GM18498 (cell line): ENCODE measurements around the gene KDF1.

Experiments
- ATAC-seq: cut with Tn5 transposase; IDR thresholded peaks from one replicate; pipeline ENCODE4 v1.9.1; 2021; ENCODE audit warnings: mild to moderate bottlenecking, moderate library complexity; ENCODE audit not compliant: unreplicated experiment

Gene KDF1, protein sequence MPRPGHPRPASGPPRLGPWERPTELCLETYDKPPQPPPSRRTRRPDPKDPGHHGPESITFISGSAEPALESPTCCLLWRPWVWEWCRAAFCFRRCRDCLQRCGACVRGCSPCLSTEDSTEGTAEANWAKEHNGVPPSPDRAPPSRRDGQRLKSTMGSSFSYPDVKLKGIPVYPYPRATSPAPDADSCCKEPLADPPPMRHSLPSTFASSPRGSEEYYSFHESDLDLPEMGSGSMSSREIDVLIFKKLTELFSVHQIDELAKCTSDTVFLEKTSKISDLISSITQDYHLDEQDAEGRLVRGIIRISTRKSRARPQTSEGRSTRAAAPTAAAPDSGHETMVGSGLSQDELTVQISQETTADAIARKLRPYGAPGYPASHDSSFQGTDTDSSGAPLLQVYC

DNA sequence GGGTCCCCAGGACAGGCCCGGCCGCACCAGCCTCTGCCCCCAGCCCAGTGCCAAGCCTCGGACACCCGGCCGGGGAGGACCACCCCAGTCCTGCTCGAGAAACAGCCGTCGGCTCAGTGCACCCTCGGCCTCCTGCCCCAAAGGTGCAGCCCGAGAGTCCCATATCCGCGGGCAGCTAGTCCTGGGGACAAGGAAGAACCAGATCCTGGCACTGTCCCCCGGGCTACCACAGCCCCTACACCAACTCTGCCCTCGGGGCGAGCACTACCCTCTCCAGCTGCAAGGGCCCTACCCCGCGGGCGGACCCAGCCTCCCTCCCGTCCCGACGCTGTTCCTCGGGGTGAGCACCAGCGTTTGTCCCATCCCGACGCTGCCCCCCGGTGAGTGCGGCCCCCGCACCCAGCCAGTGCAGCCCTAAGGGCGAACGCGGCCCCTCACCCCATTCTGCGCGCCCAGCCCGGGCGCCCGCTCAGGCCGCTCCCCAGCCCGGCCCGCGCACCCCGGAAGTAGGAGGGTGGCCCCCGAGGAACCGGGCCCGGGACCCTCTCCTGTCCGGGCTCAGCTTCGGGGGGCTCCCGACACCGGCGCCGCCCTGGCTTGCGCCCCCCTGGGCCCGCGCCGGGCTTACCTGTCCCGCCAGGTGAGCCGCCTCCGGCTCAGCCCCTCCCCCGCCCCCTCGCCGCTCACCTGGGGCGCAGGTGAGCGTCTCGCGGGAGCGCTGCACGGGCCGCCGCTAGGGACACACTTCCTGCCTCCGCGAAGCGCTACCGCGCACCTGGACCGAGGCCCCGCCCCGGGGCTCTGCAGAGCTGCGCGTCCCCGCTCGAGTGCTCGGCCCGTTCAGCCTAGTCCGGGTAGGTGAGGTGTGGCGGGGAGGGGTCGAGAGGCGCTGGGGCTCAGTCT, at the start of gene KDF1:
TSS of gene KDF1 (minus strand) at position 747 of the 903 bp plus-strand sequence. CDS start 8,088 bp downstream, outside the sequence.
- ATAC-seq = no peak

DNA sequence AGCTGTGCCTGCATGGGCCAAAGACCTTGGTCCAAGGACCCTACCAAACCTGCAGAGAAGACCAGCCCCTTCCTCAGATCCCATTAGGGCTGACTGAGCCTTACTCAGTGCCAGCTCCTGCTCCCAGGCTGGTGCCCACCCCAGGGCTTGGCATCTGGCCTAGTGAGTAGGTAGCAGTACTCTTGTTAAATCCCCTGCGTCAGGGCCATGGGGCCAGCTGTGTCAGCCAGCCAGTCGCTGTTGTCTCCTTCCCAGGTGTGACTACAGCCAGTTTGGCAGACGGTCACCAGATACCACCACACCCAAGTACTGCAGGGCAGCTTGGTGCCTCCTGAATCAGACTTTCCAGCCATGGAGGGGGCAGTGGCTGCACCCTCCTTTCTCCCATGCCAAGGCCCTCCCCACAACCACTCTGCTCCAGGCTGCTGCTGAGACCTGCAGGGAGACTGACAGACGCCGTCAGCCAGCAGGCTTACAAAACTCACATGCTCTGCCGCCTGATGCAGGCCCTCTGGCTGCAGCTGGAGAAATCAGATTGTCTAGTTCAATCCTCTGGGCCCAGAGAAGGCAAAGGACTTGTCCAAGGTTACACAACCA, 49.4 kb upstream of the KDF1 start:
- no peak for ATAC-seq

DNA sequence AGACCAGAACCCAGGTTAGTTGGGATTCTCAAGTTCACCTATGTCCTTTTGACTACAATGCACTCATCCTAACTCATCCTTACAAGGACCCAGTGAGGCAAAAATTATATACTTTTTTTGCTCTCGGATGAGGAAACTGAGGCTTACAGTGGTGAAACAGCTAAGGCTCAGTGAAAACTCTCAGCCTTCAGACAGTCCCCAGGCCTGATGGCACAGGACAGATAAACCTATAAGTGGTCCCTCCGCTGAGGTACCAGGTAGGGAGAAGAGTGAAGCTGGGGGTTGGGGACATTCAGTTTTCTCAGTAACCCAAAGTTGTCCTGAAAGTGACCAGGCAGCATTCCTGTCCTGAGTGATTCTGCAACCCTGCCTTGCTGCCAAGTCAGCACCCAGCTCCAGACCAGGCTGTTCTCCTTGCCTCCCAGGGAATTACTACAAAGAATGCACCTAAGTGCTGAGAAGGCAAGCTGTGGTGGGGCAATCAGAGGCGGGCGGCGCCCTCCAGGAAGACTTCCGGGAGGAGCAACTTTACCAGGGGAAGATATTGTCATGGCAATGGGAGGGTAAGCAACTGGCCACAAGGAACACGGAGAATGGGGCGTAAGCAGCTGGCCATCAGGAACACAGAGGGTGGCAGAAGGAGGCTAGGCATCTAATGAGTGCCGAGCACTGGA, 47.8 kb upstream of the KDF1 start:
- ATAC-seq = no peak

DNA sequence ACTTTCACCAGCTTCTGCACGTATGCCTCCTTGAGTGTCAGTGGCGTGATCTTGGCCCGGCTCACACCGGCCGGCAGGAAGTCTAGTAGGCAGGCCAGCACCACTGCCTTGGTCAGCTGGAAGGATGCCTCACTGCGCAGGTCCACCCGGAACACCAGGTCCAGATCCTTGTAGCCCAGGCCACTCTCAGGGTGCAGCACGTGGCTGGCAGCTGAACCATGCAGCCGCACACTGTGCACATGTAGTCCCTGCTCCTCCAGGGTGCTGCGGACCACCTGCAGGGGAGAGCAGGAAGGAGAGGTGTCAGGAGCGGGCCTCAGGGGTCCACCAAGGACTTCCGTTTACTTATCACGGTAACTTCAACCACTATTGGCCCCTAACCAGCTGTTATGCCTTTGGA, 46.4 kb upstream of the KDF1 start:
- ATAC-seq = no peak

DNA sequence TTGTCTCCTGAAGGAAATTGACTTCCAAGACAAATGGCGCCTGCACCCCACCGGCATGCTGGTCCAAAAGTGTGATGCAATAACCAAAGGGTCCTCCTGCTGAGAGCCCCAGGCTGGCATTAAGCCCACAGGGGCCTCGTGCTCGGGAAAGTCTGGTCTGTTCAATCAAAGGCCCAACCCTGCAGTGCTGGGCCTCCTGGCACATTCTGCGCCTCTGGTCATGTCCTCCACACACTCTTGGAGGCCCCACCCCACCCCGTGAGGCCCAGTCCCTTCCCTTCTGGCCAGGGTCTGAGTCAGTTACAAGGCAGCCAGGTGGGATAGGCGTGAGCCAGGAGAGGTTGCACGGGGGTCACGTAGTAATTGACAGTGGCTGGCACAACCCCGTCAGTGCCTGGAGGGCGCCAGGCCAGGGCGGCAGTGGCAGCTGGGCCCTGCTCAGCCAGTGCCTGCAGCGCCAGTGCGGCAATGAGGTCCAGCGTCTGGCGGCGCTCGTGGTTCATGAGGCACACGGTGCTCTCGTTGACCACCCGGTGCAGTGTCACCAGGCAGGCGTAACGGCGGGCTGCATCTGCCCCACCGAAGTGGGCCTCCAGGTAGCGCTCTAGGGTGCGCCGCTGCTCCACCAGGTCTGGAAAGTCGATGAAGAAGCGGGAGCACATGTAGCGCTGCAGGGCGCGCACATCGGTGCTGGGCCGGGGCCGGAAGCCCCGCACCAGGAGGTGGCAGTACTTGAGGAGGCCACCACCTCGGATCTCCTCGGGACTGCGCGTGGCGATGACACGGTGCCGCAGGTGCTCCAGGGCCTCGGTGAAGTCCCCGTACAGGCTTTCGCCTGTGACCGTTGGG, 45.6 kb upstream of the KDF1 start:
- no peak for ATAC-seq

DNA sequence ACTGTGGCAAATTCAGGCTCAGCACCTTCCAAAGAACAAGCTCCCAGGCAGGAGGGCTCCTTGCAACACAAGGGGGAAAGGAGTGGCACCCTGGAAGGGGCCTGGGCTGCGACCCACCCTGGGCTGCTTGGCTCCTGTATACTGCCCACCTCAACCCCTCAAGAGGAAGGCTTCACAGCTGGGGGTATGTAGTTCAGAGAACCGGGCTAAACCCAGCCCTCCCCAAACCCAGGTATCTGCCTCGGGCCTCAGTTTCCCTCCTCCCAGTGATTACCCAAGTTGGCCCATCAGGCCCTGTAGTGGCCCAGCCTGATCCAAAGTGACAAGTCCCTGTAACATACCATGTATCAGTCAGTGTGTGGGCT, 44.9 kb upstream of the KDF1 start:
- no peak for ATAC-seq

DNA sequence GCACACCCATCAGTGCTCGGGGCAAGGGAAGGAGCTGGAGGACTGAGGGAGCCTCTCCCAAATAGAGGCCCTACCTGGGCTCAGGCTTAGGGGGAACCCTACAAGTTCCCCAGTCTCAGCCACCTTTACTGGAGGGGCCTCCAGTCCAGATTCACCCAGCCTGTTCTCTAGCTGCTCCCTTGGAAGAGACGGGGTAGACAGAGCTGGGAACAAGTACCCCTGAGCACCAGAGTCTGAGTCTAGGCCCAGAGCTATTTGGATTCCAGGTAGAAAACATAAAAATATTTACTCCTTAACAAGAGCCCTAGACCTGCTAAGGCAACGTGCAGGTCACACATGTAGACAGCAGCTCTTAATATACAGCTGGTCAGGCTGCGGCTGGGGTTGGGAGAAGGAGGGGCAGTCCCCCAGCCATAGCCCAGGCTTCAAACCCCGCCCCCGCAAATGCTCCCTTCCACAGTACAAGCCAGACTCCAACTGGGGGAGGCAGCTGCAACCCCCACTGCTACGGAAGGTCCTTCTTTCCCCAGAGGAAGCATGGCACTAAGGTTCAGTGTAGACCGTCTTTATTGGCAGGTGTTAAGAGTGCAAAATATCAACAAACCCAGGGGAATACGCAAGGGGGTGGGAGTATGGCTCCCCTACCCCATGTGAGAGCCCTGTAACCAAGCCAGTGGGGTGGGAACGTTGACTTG, 44.4 kb upstream of the KDF1 start:
- ATAC-seq = no peak

DNA sequence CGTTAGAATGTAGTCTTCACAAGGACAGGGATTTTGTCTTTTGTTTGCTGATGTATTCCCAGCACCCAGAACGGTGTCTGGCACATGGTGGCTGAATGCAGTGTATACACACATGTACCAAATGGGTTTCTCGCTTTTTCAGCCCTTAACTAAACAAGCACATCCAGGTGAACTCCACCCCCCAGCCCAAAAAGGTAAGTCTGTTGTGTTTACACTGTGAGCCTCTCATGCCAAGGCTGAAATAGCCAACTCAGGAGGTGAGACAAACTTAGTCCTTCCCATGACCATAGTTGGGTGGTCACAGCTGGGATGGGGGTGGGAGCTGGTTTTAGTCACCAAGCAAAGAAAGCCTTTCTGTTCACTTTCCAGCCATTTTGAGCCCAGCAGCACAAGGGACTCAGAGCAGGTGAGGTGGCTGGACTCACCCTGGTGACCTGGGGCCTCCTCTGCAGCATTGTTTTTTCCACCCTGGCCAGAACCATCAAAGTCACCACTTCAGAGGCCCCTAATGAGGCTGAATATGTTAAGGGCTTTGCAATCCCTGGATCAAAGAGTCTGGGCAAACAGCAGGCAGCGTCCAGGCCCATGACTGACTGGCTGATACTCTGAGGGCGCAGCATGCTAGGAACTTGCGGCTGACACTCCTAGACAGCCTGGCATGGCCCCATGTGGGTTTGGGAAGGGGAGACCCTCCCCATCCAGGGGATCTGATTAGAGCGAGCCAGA, 43.6 kb upstream of the KDF1 start:
- ATAC-seq = no peak

DNA sequence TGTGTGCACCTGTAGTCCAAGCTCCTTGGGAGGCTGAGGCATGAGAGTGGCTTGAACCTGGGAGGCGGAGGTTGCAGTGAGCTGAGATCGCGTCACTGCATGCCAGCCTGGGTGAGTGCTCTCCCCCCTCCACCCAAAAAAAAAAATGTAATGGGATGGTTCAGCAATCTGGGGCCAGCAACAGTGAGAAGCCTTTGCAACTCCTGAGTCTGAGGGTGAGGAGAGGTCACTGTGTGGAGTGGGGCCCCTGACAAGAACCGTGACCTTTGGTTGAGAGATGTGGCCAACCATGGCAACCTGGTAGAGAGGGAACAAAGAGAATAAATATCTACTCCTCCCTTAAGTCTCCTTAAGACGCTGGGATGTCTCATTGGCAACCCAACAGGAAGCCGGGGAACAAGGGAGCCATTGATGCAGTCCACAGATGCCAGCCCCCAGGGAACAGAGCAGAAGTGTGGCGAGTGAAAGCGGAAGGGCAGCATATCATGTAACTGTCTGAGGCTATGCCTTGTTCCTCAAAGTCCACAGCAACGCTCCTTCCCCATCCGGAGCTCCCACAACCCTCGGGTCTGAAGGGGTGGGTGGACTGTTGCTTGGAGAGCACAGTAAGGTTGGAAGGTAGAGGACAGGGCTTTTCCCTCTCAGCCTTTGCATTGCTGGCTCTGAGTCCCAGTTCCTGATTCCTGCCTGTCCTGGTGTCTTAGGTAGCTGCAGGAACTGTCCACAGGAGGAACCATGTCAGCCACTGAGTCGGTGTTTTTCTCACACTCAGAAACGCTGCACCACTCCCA, 41.5 kb upstream of the KDF1 start:
- ATAC-seq = no peak

DNA sequence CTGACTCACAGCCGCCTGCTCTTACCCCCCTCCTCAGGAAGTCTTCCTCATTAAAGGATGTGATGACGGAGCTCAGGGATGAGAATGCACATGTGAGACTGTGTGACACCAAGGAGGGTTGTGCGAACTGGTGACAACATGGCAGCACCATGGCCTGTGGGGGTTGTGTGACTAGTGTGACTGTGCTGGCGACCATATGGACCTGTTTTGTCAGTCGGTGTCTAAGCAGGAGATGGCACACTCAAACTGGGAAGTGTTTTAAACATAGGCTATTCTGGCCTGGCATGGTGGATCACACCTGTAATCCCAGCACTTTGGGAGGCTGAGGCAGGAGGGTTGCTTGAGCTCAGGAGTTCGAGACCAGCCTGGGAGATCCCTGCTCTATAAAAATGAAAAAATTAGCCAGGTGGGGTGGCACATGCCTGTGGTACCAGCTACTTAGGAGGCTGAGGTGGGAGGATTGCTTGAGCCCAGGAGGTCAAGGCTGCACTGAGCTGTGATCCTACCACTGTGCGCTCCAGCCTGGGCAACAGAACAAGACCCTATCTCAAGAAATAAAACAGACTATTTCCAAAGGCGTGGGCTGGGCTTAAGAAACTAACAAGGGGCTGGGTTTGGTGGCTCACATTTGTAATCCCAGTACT, 40.7 kb upstream of the KDF1 start:
- no peak for ATAC-seq

DNA sequence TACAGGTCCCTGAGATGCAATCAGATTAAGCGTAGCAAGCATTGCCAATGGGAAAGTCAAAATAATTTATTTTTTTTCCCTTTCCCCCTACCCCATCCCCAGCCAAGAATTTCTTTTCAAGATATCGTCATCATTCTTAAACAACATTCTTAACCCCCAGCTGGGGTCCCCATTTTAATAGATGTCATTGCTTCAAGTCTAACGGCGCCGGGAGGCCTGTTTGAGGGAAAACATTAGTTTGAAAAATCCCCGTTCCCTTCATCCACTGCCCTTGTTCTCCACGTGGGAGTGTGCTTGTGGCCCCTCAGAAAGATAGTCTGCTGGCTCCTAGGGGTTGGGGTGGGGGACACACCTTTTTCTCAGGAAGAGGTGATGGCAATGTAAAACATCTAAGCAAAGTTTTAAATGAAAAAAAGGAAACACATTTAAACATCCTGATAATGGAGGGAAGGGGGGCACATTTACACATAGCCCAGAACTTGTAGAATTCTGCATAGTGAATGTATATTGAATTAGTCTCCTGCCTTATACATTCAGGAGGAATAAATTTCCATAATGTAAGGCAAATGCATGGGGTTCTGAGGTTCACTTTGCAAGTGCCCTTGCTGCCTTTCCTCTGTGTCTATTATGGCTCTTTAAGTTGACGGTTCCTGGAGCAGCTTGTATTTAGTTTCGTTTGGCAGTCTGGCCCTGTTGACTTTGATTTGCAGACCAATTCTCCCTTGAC, 40.0 kb upstream of the KDF1 start:
- no peak for ATAC-seq

DNA sequence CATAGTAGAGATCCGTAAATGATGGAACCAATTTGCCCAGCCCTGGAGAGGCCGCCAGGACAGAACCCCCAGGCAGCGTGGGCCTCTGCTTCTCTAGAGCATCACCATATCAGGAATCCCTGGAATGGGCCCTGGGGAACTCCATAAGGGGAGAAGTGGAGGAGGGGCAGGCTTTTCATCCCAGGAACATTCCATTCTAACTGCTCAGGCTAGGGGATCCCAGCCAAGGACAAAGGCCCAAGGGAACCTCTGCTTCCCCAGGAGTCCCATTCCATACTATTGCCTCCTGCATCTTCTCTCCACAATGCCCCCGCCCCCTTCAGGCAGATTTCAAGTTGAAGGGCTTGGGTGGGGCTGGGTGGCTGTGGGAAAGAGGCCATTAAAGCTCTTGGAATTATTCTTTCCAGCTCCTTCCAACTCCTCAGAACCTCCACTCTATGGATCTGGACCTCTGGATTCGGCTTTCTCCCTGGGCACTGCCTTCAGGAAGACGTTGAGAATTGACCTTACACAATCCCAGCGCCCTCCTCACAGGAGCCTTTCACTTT, 39.2 kb upstream of the KDF1 start:
- no peak for ATAC-seq

DNA sequence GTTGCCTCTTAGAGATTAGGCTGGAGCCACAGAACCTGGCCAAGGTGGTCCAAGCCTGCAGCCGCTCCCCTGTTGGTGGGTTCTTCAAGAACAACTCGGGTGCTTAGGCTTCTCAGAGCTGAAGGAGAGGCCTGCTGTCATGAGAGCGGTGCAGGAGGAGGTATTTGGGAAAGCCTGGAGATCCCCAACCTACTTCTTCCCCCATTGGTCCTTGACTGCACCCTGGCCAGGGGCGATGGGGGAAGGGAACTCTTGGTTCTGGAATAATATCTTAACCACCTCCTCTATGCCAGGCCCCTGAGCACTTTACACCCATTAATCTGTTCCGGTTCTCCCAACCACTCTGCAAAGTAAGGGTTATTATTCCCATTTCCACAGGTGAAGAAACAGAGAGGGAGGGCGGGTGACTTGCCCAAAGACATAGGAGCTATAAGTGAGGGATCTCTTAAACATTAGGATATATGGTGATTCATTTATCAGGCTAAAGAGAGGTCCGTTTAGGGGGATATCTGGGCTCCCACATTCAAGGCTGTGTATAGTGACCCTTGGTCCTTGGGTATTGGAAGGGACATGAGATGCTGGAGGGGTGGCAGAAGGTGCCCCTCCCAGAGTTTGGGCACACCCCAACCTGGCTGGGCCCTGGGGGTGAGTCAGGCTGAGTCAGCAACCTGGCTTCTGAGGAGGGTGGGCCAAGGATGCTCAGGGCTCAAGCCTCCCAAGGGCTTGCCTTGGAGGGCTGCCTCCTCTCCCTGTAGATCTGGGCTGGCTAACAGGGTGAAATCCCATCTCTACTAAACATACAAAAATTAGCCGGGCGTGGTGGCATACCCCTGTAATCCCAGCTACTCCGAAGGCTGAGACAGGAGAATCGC, 38.4 kb upstream of the KDF1 start:
- ATAC-seq = no peak

DNA sequence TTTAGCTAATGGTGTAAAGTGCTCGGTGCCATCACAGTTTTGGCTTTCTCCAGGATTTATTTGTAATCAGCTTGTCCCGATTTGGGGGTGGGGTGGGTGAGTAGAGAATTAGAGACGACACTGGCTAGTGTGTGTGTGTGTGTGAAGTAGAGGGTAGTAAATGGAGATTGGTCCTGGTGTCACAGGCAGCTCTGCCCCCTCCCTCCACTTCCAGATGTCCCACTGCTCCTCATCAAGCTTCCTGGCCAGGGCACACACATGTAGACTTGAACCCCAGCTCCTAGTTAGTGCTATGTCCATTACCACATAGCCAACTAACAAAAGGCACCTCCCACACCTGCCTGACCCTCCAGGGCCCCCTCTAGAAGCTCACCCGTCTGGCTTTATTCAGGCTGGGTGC, 36.4 kb upstream of the KDF1 start:
- ATAC-seq = no peak

DNA sequence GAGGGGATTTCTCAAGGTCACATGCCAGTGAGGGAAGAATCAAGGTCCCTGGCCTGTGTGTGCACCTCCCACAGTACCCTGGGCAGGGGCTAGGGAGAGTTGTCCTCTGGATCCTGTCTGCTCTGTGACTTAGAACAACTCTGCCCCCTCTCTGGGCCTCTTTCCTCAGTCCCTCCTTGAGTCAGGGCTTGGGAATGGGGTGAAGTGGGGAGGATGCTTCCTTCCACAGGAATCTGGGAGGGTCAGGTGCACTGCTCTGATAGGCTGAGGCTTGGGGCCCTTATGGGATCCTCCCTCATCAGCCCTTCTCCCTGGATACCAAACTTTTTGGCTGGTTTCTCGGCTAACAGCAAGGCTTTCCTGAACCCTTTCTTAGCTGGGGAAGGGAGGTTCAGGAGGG, 35.8 kb upstream of the KDF1 start:
- ATAC-seq = no peak
